ENCODE data around the gene COL9A2.
A peak's percentile ranks its signal among the peaks of the same experiment; 100 is the strongest.

Gene COL9A2

GRCh38 chr1:40318476-40318875, 1.4 kb upstream of the COL9A2 start:
- H3K9me3 ChIP-seq (ENCODE audit: control insufficient read depth, low read length), result no peaks in the 10 kb centered on the region
- H3K4me1 ChIP-seq (ENCODE audit: control insufficient read depth, insufficient read depth, low read length, poor library complexity, severe bottlenecking), result peaks cover 16% of the 10 kb centered on the region
- 91 to 100% methylated on average over 3 to 4 of the region's 4 CpGs for WGBS, 2 experiments (ENCODE audit: insufficient coverage in 2 of 2)
- no peak overlapping the region for H3K4me3 ChIP-seq (ENCODE audit: extremely low read depth, insufficient read depth, low read length, poor library complexity, severe bottlenecking)
- H3K36me3 ChIP-seq (ENCODE audit: control insufficient read depth, insufficient read depth, low read length), result no peaks in the 10 kb centered on the region
- H3K27ac ChIP-seq (ENCODE audit: low read depth, low read length, severe bottlenecking), result no peak overlapping the region

DNA sequence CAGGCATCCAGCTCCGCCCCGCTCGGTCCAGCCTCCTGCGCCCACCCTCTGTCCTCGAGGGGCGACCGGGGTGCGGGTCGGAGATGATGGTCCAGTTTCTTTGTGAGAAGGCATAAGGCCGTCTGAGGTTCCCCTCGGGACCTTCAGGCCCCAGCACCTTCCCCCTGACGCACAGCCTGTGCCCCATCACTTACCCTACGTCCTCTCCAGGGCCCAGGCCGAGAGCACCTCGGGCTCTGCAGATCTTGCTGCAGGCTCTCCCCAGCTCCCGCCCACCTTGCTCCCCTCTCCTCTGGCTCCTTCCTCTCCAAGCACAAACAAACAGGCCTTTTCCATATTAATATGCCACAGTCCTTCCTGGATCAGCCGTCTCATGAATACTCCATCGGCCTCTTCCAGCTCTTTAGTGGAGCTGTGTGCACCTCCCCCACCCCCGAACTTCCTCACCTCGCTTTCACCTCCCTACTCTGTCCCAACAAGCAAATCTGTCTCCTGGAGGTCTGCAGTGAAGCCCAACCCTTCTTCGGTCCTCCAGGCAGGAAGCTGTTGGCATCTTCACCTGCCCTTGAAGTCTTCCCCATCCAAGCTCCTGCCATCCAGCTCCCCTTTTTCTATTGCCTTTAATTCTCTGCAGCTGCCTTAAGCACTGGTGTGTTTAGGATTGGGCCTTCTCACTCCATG, 448 bp upstream of the COL9A2 start:
- Histone ChIP-seq H3K4me1 (ENCODE audit: control insufficient read depth, insufficient read depth, low read length, poor library complexity, severe bottlenecking) (peaks cover 16% of the 10 kb centered on the region), H3K36me3 (ENCODE audit: control insufficient read depth, insufficient read depth, low read length) (no peaks in the 10 kb centered on the region), H3K9me3 (ENCODE audit: control insufficient read depth, low read length) (no peaks in the 10 kb centered on the region), H3K27ac (ENCODE audit: low read depth, low read length, severe bottlenecking) (no peak overlapping the region), H3K4me3 (ENCODE audit: extremely low read depth, insufficient read depth, low read length, poor library complexity, severe bottlenecking) (peak overlapping the region; percentile 39)
- WGBS, 2 experiments (ENCODE audit: insufficient coverage in 2 of 2), result 21 to 25% methylated on average over 16 to 18 of the region's 21 CpGs

DNA sequence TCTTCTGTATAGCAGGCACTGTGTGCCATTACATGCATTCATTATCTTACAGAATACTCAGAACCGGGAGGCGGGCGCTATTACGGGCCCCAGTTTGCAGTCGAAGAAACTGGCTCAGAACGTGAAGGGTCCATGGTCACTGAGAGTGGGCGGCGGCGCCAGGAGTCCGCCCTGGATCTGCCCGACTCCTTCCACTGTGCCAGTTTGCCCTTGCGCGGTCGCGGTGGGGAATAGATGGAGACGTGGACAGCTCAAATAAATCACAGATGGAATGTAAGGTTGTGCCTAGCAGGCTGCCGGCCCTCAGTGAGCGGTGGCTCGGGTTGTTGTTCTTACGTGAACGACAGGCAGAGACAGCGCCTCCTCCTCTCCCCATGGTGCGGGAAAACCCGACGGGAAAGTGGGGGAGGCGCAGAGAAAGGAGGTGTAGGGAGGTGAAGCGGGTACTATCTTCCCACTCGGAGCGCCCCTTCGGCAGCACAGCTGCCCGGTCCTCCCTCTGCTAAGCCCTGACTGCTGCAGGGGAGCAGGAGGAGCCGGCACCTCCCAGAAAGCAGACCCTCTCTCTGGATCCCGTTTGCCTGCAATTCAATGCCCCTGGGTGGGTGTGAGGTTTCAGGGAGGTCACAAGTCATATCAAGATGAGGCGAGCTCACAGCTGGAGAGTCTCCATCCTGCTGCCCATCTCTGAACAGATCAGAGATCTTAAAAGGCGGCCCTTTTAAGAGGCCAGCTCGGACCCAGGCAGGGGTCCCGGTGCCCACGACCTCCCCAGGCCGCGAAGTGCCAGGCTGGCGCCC, 1.1 kb downstream of the COL9A2 start:
- H3K36me3 ChIP-seq (ENCODE audit: control insufficient read depth, insufficient read depth, low read length), result no peaks in the 10 kb centered on the region
- peaks cover 16% of the 10 kb centered on the region for H3K4me1 ChIP-seq (ENCODE audit: control insufficient read depth, insufficient read depth, low read length, poor library complexity, severe bottlenecking)
- 5 to 9% methylated on average over 27 to 33 of the region's 41 CpGs for WGBS, 2 experiments (ENCODE audit: insufficient coverage in 2 of 2)
- H3K4me3 ChIP-seq (ENCODE audit: extremely low read depth, insufficient read depth, low read length, poor library complexity, severe bottlenecking), result peak overlapping the region; percentile 39
- H3K9me3 ChIP-seq (ENCODE audit: control insufficient read depth, low read length), result no peaks in the 10 kb centered on the region
- H3K27ac ChIP-seq (ENCODE audit: low read depth, low read length, severe bottlenecking), result peak overlapping the region; percentile 43

DNA sequence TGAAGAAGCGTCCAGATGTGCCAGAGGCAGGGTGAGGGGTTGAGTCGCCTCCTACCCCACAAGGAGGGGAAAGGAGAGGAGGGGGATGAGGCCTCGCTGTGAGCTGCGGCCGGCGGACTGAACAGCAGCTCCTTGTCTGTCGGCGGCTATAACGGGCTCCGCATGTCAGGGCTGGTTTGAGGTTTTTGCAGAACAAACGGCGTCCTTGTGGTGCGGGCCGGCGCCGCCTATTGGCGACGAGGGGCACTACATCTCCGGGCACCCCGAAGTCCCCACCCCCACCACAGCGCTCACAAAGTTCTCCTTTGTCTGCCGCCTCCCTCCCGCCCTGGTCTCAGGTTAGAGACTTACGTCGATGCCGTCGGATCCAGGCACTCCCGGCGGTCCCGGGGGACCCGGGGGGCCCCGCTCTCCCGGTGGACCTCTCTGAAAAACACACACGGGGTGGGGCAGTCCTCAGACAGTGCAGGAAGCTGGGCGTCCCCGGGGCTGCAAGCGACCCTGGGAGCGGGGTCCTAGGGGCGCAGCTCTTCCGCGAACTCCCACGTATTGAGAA, 1.8 kb downstream of the COL9A2 start:
- Histone ChIP-seq H3K4me3 (ENCODE audit: extremely low read depth, insufficient read depth, low read length, poor library complexity, severe bottlenecking) (peak overlapping the region; percentile 39), H3K9me3 (ENCODE audit: control insufficient read depth, low read length) (no peaks in the 10 kb centered on the region), H3K27ac (ENCODE audit: low read depth, low read length, severe bottlenecking) (peak overlapping the region; percentile 71), H3K4me1 (ENCODE audit: control insufficient read depth, insufficient read depth, low read length, poor library complexity, severe bottlenecking) (peaks cover 16% of the 10 kb centered on the region), H3K36me3 (ENCODE audit: control insufficient read depth, insufficient read depth, low read length) (no peaks in the 10 kb centered on the region)
- 2 to 5% methylated on average over 26 to 36 of the region's 42 CpGs for WGBS, 2 experiments (ENCODE audit: insufficient coverage in 2 of 2)

GRCh38 chr1:40314721-40315238, 2.3 kb downstream of the COL9A2 start:
- Histone ChIP-seq H3K27ac (ENCODE audit: low read depth, low read length, severe bottlenecking) (peak overlapping the region; percentile 71), H3K9me3 (ENCODE audit: control insufficient read depth, low read length) (no peaks in the 10 kb centered on the region), H3K36me3 (ENCODE audit: control insufficient read depth, insufficient read depth, low read length) (no peaks in the 10 kb centered on the region), H3K4me3 (ENCODE audit: extremely low read depth, insufficient read depth, low read length, poor library complexity, severe bottlenecking) (peak overlapping the region; percentile 39), H3K4me1 (ENCODE audit: control insufficient read depth, insufficient read depth, low read length, poor library complexity, severe bottlenecking) (peaks cover 16% of the 10 kb centered on the region)
- WGBS, 2 experiments (ENCODE audit: insufficient coverage in 2 of 2), result 23 to 29% methylated on average over 8 to 12 of the region's 13 CpGs

DNA sequence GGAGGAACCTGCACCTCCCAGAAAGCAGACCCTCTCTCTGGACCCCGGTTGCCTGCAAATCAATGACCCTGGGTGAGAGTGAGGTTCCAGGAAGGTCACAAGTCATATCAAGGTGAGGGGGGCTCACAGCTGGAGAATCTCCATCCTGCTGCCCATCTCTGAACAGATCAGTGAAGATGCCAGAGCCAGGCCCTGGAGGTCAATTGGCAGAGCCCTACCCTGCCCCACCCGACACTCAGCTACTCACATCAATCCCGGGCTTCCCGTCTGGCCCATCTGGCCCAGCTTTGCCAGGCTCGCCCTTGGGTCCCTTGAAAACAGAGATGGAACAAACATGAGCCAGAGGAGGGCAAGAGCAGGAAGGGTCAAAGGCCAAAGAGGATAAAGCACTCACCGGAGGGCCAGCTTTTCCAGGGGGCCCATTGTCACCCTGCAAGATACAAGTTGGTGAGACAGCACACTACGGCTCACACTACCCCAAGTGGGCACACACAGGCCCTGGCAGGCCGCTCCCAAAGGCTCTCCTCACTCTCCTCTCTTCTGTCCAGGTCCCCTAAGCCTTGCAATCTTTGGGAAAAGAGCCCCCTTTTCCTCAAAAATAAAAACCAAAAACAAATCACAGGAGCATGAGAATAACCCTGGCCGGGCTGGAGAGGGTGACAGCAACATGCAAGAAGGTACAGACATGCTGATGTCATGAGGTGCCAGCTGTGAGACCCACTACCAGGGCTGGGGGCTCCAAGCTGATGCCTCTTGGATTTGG, 2.9 kb downstream of the COL9A2 start:
- Histone ChIP-seq H3K4me3 (ENCODE audit: extremely low read depth, insufficient read depth, low read length, poor library complexity, severe bottlenecking) (no peak overlapping the region), H3K9me3 (ENCODE audit: control insufficient read depth, low read length) (no peaks in the 10 kb centered on the region), H3K27ac (ENCODE audit: low read depth, low read length, severe bottlenecking) (peak overlapping the region; percentile 71), H3K36me3 (ENCODE audit: control insufficient read depth, insufficient read depth, low read length) (no peaks in the 10 kb centered on the region), H3K4me1 (ENCODE audit: control insufficient read depth, insufficient read depth, low read length, poor library complexity, severe bottlenecking) (peaks cover 16% of the 10 kb centered on the region)
- WGBS, 2 experiments (ENCODE audit: insufficient coverage in 2 of 2), result 91 to 92% methylated on average over 5 of the region's 9 CpGs

DNA sequence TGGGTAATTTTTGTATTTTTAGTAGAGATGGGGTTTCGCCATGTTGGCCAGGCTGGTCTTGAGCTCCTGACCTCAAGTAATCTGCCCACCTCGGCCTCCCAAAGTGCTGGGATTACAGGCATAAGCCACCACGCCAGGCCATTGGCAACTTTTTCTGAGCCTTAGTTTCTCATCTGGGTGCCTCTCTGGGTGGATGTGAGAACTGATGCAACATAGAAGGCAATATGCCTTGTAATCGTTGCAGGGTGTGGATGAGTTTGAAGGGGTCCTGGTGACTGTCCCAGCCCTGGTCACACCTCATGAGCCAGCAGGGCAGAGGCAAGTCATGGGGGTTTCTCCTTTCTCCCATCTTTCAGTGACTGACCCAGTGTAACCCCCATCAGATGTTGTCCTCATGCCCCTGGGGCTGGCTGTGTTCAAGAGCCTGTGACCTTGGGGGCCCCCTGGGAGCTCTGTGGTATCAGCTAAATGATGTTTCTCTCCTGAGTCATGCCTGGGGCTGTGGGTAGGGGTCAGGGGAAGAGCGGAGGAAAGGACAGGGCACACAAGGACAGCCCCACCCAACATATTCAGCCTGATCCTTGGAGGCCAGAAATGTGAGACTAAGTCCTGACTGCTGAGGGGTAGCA, 3.6 kb downstream of the COL9A2 start:
- 79 to 97% methylated on average over 4 of the region's 5 CpGs for WGBS, 2 experiments (ENCODE audit: insufficient coverage in 2 of 2)
- H3K27ac ChIP-seq (ENCODE audit: low read depth, low read length, severe bottlenecking), result no peak overlapping the region
- no peaks in the 10 kb centered on the region for H3K9me3 ChIP-seq (ENCODE audit: control insufficient read depth, low read length)
- H3K36me3 ChIP-seq (ENCODE audit: control insufficient read depth, insufficient read depth, low read length), result no peaks in the 10 kb centered on the region
- peaks cover 16% of the 10 kb centered on the region for H3K4me1 ChIP-seq (ENCODE audit: control insufficient read depth, insufficient read depth, low read length, poor library complexity, severe bottlenecking)
- H3K4me3 ChIP-seq (ENCODE audit: extremely low read depth, insufficient read depth, low read length, poor library complexity, severe bottlenecking), result no peak overlapping the region

DNA sequence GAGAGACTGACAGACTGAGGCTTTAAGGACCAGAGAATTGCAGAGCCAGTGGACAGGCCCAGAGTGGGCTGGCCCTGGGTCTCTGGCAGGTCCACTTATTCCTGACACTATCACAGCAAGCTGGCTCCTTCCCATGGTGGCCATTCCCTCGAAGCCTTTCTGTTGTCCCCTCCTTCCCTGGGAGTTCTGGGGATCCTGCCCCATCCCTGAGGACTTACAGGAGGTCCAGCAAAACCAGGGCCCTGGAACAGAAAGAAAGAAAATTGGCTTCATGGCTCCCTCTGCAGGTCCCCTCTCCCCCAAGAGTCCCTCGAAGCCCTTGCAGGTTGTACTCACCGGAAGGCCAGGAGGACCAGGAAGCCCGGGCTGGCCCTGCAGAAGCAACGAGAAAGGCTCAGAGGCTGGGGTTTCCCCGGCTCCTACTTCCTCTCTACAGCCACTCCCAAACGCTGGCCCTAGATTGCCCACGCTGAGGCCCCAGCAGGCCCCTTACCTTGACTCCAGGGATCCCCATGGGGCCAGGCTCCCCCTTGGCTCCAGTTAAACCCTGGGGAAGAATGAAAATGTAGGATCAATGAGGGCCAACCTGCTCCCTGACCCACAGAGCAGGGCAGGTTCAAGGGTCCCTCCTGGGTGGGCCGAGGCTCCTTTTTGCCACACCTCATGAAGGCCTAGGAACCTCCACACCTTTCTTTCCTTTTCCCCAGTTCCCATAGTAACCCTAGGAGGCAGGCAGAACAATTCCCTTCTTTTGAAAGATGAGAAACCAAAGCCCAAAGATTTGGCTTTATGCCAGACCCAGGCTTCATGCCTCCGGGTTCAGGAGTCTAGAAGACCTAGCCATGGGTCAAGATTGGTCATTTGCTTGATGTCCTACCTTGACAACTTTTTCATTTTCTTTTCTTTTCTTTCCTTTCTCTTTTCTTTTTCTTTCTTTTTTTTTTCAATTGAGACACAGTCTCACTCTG, 4.6 kb downstream of the COL9A2 start:
- Histone ChIP-seq H3K4me3 (ENCODE audit: extremely low read depth, insufficient read depth, low read length, poor library complexity, severe bottlenecking) (no peak overlapping the region), H3K36me3 (ENCODE audit: control insufficient read depth, insufficient read depth, low read length) (no peaks in the 10 kb centered on the region), H3K4me1 (ENCODE audit: control insufficient read depth, insufficient read depth, low read length, poor library complexity, severe bottlenecking) (peaks cover 16% of the 10 kb centered on the region), H3K9me3 (ENCODE audit: control insufficient read depth, low read length) (no peaks in the 10 kb centered on the region), H3K27ac (ENCODE audit: low read depth, low read length, severe bottlenecking) (no peak overlapping the region)
- WGBS, 2 experiments (ENCODE audit: insufficient coverage in 2 of 2), result 63 to 75% methylated on average over 4 to 9 of the region's 10 CpGs

- Histone ChIP-seq H3K27ac (ENCODE audit: low read depth, low read length, severe bottlenecking) (no peak overlapping the region), H3K9me3 (ENCODE audit: control insufficient read depth, low read length) (no peaks in the 10 kb centered on the region), H3K4me3 (ENCODE audit: extremely low read depth, insufficient read depth, low read length, poor library complexity, severe bottlenecking) (no peak overlapping the region), H3K36me3 (ENCODE audit: control insufficient read depth, insufficient read depth, low read length) (peaks cover 4% of the 10 kb centered on the region), H3K4me1 (ENCODE audit: control insufficient read depth, insufficient read depth, low read length, poor library complexity, severe bottlenecking) (peaks cover 16% of the 10 kb centered on the region)
- WGBS, 2 experiments (ENCODE audit: insufficient coverage in 2 of 2), result 96 to 98% methylated on average over 4 to 5 of the region's 5 CpGs
These were observed 5.4 kb downstream of the COL9A2 start for GRCh38 chr1:40311692-40312091.
